Measurements from ENCODE around the gene MYRF. TPM values are rescaled to one million over a fixed set of nuclear protein-coding genes. Genes with fewer than 3 reads are reported as not detected.

The MYRF gene
- total and polyA plus RNA-seq, 9 of the 15 experiments (the other 6 are each of a cell fraction or from before 2014, with no cell fraction given) = 2.3 to 25.8 (median 7.1) TPM

DNA sequence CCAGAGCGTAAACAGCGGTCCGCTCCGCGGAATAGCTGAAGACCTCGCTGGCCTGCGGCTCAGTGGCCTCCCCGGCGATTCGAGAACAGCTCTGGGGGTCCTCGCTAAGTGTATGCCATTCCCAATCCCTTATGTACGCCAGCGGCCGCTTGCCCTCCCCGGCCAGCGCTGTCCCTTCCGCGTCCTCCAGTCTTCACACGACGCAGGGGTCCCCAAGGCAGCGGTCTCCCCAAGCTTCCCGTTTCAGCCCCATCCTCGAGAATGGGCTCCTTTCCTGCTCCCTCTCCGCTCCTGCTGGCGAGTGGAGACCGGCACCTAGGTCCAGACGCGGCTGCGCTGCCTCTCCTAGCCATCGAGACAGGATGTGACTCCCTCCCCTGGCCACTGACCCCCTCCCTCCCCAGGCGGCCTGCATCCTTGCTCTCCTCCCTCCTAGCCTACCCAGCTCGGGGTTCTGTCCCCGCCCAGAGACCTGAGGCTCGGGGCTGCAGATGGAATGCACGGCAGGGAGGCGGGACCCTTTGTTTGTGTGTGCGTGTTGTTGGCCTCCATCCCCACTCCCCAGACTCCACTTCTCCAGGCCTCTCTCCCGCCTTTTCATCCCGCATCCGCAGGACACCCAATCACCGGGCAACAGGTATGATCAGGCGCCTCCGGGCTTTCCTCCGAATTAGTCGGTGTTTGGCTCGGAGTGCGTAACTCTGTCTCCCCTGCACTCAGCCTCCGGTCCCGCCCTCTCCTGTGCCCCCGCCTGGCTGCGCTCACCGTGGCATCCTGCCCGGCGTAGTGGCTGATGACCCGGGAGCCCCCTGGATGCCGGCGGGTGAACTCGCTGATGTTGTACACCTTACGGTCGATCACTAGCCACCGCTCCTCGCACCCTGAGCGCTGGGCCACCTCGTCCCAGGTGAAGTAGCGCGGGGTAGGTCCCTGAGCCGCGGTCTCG is 63.6 kb downstream of the MYRF start (continued):
- TF ChIP-seq FOXK1 (CRISPR knock-in tag; IDR thresholded peaks at IDR 0.05; ENCODE audit: borderline replicate concordance) (no peak; the same call in 1 of the 2 replicates), POLR2G (IDR thresholded peaks at IDR 0.05; ENCODE audit: low read depth, low read length) (no peak), ZNF12 (CRISPR knock-in tag; IDR thresholded peaks at IDR 0.05) (0 out of 2 replicates have a peak, but pooled peaks have one; percentile 4), BACH1 (tag; IDR thresholded peaks at IDR 0.05) (no peak), ZNF780A (CRISPR knock-in tag; IDR thresholded peaks at IDR 0.05) (no peak), PRPF4 (IDR thresholded peaks at IDR 0.05; ENCODE audit: insufficient read depth, low read depth, low read length, poor library complexity, severe bottlenecking) (peak; percentile 66), ZNF717 (CRISPR knock-in tag; IDR thresholded peaks at IDR 0.05) (no peak)
- TF ChIP-seq, protein P1, sequence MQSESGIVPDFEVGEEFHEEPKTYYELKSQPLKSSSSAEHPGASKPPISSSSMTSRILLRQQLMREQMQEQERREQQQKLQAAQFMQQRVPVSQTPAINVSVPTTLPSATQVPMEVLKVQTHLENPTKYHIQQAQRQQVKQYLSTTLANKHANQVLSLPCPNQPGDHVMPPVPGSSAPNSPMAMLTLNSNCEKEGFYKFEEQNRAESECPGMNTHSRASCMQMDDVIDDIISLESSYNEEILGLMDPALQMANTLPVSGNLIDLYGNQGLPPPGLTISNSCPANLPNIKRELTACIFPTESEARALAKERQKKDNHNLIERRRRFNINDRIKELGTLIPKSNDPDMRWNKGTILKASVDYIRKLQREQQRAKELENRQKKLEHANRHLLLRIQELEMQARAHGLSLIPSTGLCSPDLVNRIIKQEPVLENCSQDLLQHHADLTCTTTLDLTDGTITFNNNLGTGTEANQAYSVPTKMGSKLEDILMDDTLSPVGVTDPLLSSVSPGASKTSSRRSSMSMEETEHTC (IDR thresholded peaks at IDR 0.05) = no peak
- TF ChIP-seq, protein P2, sequence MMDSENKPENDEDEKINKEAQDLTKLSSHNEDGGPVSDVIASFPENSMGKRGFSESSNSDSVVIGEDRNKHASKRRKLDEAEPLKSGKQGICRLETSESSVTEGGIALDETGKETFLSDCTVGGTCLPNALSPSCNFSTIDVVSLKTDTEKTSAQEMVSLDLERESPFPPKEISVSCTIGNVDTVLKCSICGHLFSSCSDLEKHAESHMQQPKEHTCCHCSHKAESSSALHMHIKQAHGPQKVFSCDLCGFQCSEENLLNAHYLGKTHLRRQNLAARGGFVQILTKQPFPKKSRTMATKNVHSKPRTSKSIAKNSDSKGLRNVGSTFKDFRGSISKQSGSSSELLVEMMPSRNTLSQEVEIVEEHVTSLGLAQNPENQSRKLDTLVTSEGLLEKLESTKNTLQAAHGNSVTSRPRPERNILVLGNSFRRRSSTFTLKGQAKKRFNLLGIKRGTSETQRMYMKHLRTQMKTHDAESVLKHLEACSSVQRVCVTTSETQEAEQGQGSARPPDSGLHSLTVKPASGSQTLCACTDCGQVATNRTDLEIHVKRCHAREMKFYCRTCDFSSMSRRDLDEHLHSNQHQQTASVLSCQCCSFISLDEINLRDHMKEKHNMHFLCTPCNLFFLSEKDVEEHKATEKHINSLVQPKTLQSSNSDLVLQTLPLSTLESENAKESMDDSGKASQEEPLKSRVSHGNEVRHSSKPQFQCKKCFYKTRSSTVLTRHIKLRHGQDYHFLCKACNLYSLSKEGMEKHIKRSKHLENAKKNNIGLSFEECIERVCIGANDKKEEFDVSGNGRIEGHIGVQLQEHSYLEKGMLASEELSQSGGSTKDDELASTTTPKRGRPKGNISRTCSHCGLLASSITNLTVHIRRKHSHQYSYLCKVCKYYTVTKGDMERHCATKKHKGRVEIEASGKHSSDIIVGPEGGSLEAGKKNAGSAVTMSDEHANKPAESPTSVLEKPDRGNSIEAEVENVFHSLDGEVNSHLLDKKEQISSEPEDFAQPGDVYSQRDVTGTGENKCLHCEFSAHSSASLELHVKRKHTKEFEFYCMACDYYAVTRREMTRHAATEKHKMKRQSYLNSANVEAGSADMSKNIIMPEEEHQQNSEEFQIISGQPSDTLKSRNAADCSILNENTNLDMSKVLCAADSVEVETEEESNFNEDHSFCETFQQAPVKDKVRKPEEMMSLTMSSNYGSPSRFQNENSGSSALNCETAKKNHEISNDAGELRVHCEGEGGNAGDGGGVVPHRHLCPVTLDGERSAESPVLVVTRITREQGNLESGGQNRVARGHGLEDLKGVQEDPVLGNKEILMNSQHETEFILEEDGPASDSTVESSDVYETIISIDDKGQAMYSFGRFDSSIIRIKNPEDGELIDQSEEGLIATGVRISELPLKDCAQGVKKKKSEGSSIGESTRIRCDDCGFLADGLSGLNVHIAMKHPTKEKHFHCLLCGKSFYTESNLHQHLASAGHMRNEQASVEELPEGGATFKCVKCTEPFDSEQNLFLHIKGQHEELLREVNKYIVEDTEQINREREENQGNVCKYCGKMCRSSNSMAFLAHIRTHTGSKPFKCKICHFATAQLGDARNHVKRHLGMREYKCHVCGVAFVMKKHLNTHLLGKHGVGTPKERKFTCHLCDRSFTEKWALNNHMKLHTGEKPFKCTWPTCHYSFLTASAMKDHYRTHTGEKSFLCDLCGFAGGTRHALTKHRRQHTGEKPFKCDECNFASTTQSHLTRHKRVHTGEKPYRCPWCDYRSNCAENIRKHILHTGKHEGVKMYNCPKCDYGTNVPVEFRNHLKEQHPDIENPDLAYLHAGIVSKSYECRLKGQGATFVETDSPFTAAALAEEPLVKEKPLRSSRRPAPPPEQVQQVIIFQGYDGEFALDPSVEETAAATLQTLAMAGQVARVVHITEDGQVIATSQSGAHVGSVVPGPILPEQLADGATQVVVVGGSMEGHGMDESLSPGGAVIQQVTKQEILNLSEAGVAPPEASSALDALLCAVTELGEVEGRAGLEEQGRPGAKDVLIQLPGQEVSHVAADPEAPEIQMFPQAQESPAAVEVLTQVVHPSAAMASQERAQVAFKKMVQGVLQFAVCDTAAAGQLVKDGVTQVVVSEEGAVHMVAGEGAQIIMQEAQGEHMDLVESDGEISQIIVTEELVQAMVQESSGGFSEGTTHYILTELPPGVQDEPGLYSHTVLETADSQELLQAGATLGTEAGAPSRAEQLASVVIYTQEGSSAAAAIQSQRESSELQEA (IDR thresholded peaks at IDR 0.05; ENCODE audit: low read depth) = no peak
- TF ChIP-seq, protein P3, sequence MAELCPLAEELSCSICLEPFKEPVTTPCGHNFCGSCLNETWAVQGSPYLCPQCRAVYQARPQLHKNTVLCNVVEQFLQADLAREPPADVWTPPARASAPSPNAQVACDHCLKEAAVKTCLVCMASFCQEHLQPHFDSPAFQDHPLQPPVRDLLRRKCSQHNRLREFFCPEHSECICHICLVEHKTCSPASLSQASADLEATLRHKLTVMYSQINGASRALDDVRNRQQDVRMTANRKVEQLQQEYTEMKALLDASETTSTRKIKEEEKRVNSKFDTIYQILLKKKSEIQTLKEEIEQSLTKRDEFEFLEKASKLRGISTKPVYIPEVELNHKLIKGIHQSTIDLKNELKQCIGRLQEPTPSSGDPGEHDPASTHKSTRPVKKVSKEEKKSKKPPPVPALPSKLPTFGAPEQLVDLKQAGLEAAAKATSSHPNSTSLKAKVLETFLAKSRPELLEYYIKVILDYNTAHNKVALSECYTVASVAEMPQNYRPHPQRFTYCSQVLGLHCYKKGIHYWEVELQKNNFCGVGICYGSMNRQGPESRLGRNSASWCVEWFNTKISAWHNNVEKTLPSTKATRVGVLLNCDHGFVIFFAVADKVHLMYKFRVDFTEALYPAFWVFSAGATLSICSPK (IDR thresholded peaks at IDR 0.05; ENCODE audit: borderline replicate concordance) = no peak; the same call in 1 of the 2 replicates
- TF ChIP-seq, protein P4, sequence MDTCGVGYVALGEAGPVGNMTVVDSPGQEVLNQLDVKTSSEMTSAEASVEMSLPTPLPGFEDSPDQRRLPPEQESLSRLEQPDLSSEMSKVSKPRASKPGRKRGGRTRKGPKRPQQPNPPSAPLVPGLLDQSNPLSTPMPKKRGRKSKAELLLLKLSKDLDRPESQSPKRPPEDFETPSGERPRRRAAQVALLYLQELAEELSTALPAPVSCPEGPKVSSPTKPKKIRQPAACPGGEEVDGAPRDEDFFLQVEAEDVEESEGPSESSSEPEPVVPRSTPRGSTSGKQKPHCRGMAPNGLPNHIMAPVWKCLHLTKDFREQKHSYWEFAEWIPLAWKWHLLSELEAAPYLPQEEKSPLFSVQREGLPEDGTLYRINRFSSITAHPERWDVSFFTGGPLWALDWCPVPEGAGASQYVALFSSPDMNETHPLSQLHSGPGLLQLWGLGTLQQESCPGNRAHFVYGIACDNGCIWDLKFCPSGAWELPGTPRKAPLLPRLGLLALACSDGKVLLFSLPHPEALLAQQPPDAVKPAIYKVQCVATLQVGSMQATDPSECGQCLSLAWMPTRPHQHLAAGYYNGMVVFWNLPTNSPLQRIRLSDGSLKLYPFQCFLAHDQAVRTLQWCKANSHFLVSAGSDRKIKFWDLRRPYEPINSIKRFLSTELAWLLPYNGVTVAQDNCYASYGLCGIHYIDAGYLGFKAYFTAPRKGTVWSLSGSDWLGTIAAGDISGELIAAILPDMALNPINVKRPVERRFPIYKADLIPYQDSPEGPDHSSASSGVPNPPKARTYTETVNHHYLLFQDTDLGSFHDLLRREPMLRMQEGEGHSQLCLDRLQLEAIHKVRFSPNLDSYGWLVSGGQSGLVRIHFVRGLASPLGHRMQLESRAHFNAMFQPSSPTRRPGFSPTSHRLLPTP (IDR thresholded peaks at IDR 0.05; ENCODE audit: borderline replicate concordance, extremely low read depth, insufficient read length) = no peak

Data from K562 (cell line).